Right renal cortex interstitium (tissue), 3 donors: ENCODE data around the gene HELQ. TPM values are rescaled to one million over a fixed set of nuclear protein-coding genes. Genes with fewer than 3 reads are reported as not detected.
A peak's percentile ranks its signal among the peaks of the same experiment; 100 is the strongest.
"Not testable (repeated sequence)": the region's sequence is repeated elsewhere in the genome, so short reads cannot be mapped to it uniquely, and the experiment has no call there.

Source experiments
- DNase-seq, 3 donors: peaks; one replicate each; pipeline ENCODE4 v3.0.0-alpha.2; 2013; ENCODE audit warnings: low read depth in 3 of 3, low spot score in 2 of 3
- polyA plus RNA-seq, 3 donors: library from polyadenylated mRNA; unstranded; fragments of 120-200 nt; gene quantifications; one replicate each; pipeline ENCODE4 v1.2.1, GENCODE V29; 2013; ENCODE audit not compliant: insufficient read length in 3 of 3

The HELQ gene
- 10 to 100 TPM; 16.9 to 18.5 (median 17.3) TPM for polyA plus RNA-seq

GRCh38 chr4:83455281-83456183, at the start of gene HELQ, which contains the start of gene MRPS18C:
Gene HELQ, minus strand, starts transcription at chr4:83455823. Its CDS starts 130 bp downstream, at chr4:83455693.
Gene MRPS18C, plus strand, starts transcription at chr4:83456058. Its CDS starts 20 bp downstream, at chr4:83456078.
- DNase-seq: peak; percentile 97 to 98 (median 98)

- DNase-seq: no peak
Observed at GRCh38 chr4:83504996-83505395, 49.4 kb upstream of the HELQ start.

- no peak for DNase-seq
Observed at GRCh38 chr4:83504503-83504902, 48.9 kb upstream of the HELQ start.

GRCh38 chr4:83503974-83504373, 48.4 kb upstream of the HELQ start:
- DNase-seq: no peak

GRCh38 chr4:83501671-83502070, 46.0 kb upstream of the HELQ start:
- not testable (repeated sequence) for DNase-seq

GRCh38 chr4:83498187-83498586, 42.6 kb upstream of the HELQ start:
- no peak for DNase-seq

GRCh38 chr4:83496085-83496917, 40.7 kb upstream of the HELQ start:
- not testable (repeated sequence) for DNase-seq

GRCh38 chr4:83490876-83491450, 35.3 kb upstream of the HELQ start:
- no peak for DNase-seq

- no peak for DNase-seq
Observed at GRCh38 chr4:83489711-83490326, 34.2 kb upstream of the HELQ start.

- no peak for DNase-seq
Observed at GRCh38 chr4:83486457-83487129, 31.0 kb upstream of the HELQ start.

GRCh38 chr4:83484500-83485461, 29.2 kb upstream of the HELQ start, which contains the start of gene ABRAXAS1:
Gene ABRAXAS1, minus strand, starts transcription at chr4:83485100. Its CDS starts 28 bp downstream, at chr4:83485072.
- DNase-seq: peak; percentile 60 to 89 (median 83)

GRCh38 chr4:83473966-83474365, 18.3 kb upstream of the HELQ start:
- DNase-seq: no peak

GRCh38 chr4:83473423-83473822, 17.8 kb upstream of the HELQ start:
- no peak for DNase-seq

GRCh38 chr4:83456184-83456501, 520 bp upstream of the HELQ start:
- DNase-seq: no peak

GRCh38 chr4:83454686-83455085, 937 bp downstream of the HELQ start:
- DNase-seq: peak in 1 of 3 donors; percentile 2

- DNase-seq: no peak
Observed at GRCh38 chr4:83449009-83449408, 6.6 kb downstream of the HELQ start.

- no peak for DNase-seq
Observed at GRCh38 chr4:83440899-83441298, 14.7 kb downstream of the HELQ start.

- DNase-seq: no peak
Observed at GRCh38 chr4:83440148-83440814, 15.3 kb downstream of the HELQ start.
